Left renal cortex interstitium (tissue), 4 donors: ENCODE data around the gene CBY1. TPM values are rescaled to one million over a fixed set of nuclear protein-coding genes. Genes with fewer than 3 reads are reported as not detected.
A peak's percentile ranks its signal among the peaks of the same experiment; 100 is the strongest.
"Not testable (repeated sequence)": the region's sequence is repeated elsewhere in the genome, so short reads cannot be mapped to it uniquely, and the experiment has no call there.

Experiments
- DNase-seq, 4 donors: peaks; one replicate each; pipeline ENCODE4 v3.0.0-alpha.2; 2013; ENCODE audit warnings: low read depth in 4 of 4, low spot score in 2 of 4, missing footprints in 1 of 4
- polyA plus RNA-seq, 4 donors: library from polyadenylated mRNA; unstranded; fragments of 120-200 nt; gene quantifications; one replicate each; pipeline ENCODE4 v1.2.1, GENCODE V29; 2013; ENCODE audit not compliant: insufficient read length in 4 of 4

Gene CBY1
- 10 to 100 TPM; 58.4 to 60.8 (median 59.9) TPM for polyA plus RNA-seq

DNA sequence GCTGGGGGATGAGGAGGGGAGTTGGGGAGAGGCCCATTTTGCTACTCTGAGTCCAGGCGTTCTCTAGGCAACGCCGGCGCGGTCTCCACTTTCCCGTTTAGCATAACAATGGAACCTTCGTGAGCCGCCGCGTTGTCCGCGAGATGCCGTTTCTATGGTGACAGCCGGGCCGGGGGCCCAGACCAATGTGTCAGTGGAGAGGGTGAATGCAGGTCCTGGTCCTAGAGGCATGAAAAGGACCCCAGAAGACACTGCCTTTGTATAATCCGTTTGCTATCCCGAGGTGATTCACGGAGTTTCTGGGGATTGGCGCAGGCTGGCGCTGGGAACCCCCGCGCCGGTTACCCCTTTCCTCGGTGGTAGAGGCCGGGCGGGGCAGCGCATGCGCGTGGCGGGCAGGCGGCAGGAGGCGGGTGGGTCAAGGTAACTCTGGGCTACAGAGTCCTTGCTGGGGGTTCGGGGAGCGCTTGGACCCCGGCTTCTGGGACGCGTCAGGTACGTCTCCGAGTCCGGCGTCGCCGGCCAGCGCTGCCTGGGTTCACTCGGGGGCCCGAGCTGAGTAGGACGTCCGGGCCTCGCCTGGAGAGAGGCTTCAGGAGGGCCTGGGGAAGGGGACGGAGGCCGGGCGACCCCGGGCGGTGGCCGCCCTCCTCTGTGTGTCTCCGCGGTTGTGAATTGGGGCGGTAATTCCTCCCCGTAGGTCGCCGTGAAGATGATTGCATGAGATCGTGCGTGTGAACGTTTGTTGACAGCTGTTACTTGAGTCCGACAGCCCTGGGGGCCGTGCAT is at the start of gene CBY1, which contains the start of gene FAM227A:
TSS of gene CBY1 (plus strand) at position 383 of the 789 bp plus-strand sequence. CDS start 11,417 bp downstream, outside the sequence.
TSS of gene FAM227A (minus strand) at position 137 of the 789 bp plus-strand sequence. CDS start 6,224 bp downstream, outside the sequence.
- peak; percentile 83 to 89 (median 85) for DNase-seq

DNA sequence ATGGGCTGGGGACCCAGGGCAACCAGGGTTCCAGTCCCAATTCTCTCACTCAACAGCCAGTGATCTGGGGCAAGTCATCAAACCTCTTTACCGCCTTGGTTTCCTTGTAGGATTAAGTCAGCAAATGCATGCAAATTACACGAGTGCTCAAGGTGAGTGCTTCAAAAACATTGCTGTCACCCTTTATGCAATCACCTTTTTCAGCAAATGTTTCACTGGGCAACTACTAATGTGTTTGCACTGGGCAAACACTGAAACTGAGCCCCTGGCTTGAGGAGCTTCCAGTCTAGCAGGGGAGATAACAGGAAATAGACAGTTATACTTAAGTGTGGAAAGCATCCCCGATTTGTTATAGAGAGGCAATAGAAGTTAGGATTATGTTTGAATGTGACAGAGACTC is 48.8 kb upstream of the CBY1 start:
- DNase-seq: no peak

DNA sequence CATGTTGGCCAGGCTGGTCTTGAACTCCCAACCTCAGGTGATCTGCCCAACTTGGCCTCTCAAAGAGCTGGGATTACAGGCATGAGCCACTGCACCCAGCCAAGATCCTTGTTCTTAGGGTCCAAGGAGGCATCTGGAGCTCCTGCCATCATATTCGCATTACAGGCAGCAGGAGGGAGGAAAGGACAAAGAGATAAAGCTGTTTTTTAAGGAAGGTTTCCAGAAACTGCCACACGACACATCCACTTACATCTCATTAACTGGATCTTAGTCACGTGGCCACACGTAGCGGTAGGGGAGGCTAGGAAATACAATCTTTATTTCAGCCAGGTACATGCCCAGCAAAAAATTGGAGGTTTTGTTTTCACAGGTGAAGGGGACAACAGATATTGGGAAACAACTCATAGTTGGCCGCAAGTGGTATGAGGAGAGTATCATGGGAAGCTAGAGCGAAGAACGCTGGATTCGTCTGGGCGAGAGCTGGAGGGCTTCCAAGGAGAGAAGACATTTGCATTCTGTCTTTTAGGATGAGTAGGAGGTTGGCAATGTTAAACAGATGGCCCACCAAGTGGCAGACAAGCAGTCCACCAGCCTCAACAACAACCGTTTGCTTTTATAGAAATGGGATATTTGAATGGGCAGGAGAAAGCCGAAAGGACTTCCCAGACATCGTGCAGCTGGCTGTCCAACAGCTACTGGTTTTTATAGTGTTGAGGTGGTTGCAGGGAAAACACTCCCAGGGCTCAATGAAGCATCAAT is 47.3 kb upstream of the CBY1 start:
- no peak for DNase-seq

DNA sequence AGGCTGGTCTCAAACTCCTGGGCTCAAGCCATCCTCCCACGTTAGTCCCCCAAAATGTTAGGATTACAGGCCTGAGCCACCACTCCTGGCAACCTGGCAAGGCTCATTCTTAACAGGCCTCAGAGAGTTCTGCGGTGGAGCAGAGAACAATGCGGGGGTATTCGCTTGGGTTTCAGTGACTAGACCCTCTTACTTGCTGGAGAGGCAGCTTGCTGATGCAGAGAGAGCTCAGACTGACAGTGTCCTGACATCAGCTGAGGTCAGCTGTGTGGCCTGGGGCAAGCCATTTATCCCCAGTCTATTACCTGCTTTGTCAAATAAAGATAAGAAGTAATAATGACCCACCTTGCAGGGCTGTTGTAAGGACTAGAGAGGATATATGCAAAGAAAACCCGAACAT is 46.2 kb upstream of the CBY1 start:
- DNase-seq: no peak

DNA sequence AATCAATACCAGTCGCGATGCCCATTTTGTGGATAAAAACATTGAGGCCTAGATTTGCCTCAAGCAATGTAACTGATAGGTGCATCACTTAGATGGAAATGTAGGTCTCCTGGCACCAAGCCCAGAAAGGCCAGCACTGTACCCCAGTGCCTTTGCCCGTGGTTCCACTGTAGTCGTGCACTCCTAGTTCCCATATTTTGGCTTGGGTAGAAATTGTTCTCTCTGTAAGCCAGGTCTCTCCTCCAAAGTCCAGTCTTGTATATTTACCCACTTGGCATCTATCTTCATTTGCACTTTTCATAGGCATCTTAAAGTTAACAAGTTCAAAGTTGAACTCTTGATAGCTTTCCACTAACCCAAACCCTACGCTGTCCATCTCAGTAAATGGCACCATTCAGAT is 44.9 kb upstream of the CBY1 start:
- no peak for DNase-seq

DNA sequence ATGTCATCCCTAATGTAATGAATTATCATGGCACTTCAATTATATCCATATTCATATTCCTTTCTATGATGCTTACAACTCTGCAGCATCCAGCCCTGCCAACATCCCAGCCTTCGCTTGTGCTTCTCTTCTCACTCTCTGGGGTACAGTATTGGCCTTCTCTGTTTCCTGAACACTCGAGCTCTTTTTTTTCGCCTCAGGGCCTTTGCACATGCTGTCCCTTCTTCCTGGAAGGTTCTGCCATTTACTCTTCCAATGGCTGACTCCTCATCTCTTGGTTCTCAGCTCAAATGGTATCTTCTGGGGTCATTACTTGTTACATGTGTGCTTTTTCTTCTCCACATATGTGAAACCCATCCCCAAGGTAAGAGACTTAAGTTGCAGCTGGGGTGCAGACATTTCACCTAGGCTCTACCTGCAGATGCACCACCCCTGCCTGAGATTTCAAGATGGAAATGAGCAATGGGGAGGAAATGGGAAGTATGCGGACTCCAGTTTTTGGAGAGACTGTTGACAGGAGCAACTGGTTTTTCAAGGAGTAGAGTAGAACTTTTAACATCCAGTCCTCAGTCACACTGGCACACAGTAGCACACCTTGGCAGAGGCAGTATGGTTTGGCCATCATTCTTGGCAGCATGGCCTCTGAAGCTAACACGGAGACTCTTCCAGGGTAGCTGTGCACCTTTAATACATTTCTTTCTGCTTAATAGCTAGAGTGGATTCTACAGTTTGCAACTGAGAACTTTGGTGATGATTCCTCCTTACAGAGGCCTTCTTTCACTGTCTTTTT is 44.0 kb upstream of the CBY1 start:
- DNase-seq: no peak

DNA sequence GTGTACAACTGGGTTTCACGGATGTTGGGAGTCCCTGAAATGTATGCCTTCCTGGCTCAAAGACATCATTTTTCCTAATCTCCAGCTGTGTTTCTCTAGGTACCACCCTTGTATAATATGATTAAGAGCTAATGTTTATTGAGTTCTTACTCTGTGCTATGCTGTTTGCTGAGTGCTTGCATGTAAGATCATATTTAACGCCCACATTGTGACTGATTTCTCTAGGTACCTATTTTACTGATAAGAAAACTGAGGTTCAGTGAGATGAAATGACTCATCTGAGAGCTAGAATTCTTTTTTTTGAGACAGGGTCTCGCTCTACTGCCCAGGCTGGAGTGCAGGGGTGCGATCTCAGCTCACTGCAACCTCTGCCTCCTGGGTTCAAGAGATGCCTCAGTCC is 42.9 kb upstream of the CBY1 start:
- DNase-seq: no peak

DNA sequence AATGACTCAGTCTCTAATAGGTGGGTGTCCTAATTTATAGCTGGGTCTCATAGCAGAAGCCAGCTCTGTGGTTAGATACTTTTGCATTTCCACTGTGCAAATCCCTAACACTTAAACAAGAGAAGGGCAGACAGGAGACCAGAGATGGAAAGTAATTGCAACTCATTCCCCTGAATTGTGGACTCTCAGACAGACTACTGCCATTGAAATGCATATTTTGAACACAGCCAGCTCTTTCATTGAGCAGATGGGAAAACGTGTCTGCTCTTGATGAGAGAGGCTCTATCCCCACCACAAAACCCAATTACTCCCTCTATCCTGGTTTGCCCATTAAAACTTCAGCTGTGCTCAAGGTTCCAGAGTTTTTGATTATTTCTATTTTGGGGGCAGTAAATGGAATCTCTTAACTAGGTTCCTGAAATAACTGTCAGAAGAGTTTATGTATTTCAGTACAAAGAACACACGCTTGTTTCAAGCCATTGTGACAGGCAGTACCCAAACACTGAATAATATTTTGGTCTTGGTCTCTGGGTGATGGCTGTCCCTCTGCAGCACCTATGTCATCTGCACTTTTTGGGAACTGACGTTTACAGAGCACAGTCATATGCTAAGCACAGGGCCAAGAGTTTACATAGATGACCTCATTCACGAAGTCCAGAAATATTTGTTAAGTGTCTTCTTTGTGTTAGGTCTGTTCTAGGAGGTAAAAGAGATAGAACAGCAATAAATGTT is 41.9 kb upstream of the CBY1 start:
- no peak for DNase-seq

DNA sequence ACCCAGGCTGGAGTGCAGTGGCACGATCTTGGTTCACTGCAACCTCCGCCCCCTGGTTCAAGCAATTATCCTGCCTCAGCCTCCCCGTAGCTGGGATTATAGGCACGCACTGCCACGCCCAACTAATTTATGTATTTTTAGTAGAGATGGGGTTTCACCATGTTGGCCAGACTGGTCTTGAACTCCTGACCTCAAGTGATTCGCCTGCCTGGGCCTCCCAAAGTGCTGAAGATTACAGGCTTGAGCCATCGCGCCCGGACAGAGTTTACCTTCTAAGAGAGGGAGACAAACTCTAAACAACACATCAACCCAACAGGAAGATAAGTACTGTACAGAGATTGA is 41.4 kb upstream of the CBY1 start:
- not testable (repeated sequence) for DNase-seq

DNA sequence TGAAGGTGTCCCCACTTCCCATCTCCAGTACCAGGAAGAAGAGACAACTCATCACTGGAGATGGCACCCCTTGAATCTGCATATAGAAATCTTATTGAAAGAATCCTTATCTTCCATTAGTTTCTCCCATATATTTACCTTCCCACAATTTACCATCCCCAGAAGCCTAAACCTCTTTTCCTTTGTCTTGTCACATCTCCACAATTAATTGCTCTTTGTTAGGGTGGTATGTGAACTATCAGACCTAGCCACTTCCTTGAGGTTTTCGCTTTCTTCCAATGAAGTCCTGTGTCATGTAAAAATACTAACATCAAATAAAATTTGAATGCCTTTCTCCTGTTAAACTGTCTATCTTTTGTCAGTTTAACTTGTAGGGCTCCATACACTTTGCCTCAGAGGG is 38.2 kb upstream of the CBY1 start:
- DNase-seq: no peak

DNA sequence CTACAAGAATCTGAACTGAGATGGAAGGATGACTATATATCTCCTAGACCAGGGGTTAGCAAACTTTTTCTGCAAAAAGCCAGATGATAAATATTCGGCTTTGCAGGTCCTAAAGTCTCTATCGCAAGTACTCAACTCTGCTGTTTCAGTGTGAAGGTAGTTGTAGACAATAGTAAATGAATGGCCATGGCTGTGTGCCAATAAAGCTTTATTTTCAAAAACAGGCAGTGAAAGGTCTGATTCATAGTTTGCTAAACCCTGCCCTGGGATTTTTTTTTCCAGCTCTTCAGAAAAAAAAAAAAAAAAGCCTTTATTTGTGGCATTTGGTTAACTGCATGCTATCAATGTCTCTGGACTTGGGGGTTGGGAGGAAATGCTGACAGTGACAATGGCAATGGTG is 37.8 kb upstream of the CBY1 start:
- DNase-seq: no peak

DNA sequence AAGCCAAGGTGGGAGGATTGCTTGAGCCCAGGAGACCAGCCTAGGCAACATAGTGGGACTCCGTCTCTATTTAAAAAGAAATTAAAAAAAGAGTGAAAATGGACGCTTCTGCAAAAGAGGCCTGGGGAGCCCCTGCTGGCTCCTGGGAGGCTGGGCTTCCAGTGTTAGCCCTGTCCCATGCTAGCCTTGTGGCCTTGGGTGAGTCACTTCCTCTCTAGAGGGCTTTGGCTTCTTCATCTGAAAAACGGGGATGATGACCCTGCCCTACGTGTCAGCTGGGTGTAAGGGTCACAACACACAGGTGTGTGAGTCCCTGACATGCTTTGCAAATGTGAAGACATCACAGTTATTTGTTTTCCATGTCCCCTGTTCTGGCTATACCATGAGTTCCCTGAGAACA is 33.1 kb upstream of the CBY1 start:
- no peak for DNase-seq

DNA sequence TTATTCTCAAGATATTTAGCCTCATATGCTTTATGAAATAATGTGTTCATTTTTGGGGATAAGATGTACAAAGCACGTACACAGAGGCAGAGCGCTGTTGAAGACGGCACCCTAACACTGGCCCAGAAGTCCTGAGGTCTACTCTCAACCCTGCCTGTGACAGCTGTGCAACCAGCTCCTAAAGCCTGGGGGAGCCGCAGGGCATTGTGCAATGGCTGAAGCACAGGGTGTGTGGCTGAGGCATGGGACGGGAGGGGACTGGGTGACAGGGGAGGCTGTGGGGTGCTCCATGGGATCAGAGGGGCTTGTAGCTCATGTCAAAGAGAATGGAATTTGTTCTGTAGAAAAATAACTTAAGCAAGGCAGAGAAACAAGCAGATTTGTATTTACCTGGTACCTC is 28.0 kb upstream of the CBY1 start:
- DNase-seq: no peak

DNA sequence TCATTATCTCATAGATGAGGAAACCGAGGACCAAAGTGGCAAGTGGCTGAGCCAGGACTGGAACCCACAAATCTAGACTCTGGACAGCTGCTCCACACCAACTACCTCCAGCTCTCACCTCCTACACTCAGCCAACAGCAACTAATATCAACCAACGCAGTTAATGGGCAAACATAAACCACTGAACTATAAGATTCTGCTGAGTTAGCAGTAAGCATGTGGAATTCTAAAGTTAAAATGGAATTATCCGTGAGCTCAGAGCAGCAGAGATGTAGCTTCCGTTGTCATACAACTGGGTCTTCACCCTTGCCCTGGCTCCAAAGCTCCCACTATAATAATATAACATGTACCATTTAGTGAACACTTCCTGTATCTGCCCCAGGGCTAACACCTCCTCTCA is 27.3 kb upstream of the CBY1 start:
- no peak for DNase-seq

DNA sequence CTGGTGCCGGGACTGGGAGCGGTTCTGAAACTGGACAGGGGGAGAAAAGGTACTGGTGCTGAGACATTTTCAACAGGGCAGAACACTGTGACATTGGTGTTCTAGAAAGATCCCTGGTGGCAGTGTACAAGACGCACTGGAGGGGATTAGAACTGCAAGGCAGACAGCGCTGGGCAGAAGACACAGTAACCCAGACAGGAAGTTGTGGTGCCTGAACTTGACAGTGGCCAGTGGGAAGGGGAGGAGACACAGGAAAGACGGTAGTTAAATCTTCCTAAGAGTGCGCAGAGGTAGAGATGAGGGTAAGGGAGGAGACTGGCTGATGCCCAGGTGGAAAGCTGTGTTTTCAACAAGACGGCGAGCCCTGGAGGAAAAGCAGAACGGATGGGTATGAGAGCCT is 24.7 kb upstream of the CBY1 start:
- DNase-seq: no peak

DNA sequence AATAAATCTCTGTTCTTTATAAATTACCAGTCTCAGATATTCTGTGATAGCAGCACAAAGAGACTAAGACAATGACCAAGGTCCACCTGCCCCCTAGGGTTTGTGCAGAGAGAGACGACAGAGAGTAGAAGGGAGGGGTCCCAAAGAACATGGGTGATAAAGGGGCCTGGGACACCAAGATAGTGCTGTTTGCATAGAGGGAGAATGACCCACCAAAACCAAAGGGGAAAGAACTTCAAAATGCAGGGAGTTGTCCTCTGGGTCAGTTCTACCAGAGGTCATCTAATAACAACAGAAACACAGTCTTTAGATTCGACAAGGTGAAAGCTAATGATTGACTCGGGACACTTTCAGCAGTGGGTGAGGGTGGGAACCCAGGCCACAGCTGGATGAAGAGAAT is 23.9 kb upstream of the CBY1 start:
- DNase-seq: no peak

DNA sequence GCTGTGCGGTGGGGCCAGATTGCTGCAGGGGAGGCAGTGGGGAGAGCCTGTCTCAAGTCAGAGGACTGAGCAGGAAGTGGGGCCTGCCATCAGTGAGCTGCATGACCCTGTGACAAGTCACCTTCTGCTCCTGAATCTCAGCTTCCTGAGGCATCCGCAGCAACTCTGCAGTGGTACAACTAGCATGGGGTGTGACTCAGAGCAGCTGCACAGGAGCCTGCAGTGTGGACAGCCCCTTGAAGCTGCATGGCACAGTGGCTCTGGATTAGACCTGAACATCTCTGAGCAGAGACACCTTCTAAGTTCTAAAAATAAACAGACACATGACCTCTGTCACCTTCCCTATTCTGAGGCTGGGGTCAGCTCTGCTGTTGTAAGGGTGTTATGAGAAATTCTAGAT is 18.2 kb upstream of the CBY1 start:
- no peak for DNase-seq

DNA sequence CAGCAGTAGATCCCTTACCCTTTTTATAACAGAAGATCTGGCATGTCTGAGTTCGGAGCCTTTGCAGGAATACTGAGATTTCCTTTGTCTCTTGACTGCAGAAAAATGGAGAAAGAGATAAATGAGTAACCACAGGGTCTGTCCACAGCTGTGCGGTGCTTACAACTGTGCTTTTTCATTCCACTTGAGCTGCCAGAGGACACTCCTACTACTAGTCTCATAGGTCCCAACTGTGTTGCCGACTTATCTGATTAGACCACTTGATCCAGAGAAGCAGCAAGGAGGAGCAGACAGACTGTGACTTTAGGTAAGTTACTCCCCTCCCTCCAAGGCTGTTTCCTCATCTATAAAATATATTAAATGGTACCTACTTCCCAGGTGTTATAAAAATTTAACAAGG is 17.7 kb upstream of the CBY1 start:
- no peak for DNase-seq

DNA sequence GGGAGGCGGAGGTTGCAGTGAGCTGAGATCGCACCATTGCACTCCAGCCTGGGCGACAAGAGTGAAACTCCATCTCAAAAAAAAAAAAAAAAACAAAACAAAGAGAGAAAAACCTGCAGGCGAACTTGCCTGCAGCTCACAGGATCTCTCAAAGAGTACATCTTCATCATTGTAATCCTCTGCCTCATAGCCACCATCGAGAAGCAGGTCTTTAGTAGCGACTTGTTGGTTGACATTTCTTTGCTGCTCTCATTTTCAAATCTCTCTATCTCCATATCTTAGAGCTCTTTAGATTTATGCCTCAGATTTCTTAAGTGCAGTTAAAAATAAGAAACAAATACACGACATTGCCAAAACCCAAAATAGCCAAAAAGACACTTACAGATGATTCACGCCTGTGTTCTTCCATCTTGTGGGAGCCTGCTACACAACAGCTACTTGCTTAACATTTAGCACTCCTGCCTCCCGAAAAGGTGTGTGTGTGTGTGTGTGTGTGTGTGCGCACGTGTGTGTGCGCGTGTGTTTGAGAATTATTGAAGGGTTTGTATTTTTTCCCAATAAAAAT is 14.9 kb upstream of the CBY1 start:
- DNase-seq: no peak

DNA sequence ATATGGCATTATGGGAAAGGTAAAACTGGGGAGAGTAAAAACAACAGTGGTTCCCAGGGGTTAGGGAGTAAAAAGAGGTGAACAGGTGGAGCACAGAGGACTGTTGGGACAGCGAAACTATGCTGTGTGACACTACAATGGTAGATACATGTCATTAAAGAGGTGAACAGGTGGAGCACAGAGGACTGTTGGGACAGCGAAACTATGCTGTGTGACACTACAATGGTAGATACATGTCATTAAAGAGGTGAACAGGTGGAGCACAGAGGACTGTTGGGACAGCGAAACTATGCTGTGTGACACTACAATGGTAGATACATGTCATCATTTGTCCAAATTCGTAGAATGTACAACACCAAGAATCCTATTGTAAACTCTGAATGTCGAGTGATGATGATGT is 12.2 kb upstream of the CBY1 start:
- not testable (repeated sequence) for DNase-seq
